Measurements from ENCODE around the gene THSD4.

Gene THSD4

GRCh38 chr15:71800835-71801745 lies 685.8 kb downstream of the THSD4 start:
- DNase-seq: peak in 20 of 56 donors; percentile 1 to 68 (median 12)

DNA sequence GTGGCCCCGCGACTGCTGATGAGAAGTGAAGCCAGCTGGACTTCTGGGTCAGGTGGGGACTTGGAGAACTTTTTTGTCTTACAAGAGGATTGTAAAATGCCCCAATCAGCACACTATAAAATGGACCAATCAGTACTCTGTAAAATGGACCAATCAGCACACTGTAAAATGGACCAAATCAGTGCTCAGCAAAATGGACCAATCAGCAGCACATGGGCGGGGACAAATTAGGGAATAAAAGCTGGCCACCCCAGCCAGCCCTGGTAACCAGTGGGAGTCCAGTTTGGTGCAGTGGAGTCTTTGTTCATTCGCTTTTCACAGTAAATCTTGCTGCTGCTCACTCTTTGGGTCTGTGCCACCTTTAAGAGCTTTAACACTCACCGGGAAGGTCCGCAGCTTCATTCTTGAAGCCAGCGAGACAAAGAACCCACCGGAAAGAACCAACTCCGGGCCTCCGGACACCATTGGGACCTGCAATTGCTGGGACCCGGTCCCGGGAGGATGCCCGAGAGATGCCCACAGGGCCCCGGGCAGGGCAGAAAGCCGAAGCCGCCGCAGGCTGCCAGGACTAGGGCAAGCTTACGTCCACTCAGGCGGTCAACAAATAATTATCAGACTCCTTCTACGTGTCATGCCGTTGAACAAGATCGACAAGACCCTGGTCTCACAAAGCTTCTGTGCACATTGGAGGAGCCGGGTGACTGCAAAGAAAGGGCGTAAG lies 686.8 kb downstream of the THSD4 start:
- DNase-seq: no peak

DNA sequence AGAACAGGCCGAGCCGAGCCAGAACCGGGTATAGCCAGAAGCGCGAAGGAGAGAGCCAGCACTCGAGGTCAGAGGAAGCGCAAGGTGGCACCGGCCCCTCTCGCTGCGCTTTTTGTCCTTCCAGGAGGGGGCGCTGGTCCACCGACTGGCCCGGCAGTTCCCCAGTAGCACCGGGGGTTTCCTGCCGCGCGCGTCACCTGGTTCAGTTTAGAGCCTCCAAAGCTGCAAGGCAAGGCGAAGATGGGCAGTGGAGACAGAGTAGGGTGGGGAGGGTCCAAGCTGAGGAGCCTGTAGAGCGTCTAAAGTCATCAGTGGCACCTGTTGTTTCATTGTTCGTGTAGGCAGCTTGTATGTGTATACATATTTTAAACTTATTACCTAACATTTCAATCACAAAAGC lies 687.5 kb downstream of the THSD4 start:
- DNase-seq: no peak

- no peak for DNase-seq
Observed at GRCh38 chr15:71804226-71804625, 689.0 kb downstream of the THSD4 start.

- DNase-seq: no peak
Observed at GRCh38 chr15:71804695-71805470, 689.6 kb downstream of the THSD4 start.

DNA sequence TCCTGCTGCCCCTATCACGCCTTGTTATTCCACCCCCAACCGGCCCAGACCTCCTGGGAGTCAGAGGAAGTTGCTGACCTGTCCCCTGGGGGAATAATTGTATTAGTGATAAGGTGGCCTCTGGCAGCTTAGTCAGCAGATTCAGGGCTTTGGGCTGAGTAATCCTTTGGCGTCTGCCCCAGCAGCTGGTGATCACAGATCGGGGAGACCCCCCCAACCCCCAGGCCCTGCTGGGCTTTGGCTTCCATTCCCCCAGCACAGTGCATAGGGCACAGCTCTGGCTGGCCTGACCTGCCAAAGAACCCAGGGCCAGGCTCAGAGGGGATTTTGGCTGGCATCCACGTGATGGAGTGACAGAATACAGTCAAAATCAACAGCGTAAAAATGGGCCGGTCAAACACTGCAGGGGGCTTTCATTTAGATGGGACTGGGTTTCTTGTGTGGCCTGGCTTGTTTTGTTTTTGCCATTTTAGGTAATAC lies 691.2 kb downstream of the THSD4 start:
- no peak for DNase-seq

GRCh38 chr15:71807125-71807629 lies 691.9 kb downstream of the THSD4 start:
- DNase-seq: no peak

GRCh38 chr15:71807691-71808091 lies 692.4 kb downstream of the THSD4 start:
- DNase-seq: no peak

DNA sequence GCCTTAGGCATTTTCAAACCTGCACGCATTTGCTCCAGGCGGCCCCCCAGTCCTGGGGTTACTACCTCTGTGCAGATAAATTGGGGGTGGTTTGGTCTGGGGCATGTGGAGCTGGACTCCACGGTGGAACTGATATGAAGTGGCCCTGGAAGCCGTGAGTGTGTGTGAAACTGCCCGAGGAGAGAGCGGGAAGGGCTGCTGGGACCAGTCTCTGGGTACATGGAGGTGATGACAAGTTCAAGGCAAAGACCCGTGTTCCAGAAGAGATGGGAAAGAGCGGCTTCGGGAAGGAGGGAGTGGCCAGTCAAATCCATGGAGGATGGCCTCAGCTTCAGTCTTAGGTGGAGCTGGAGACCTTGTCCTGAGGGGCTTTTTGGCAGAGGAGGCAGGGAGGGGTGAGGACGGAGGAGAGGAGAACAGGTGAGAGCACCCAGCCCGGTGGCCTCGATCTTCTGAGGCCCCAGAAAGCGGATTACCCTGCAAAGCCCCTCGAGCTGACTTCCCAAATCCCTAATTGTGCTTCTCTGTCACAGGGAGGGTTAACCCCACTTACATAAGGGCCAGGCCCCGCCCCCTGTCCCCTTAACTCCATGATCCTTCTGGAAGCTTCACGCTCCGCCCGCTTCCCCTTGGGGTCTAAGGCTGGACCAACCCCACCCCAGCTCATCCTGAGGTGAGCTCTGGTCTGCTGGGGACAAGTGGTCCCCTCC lies 693.2 kb downstream of the THSD4 start:
- DNase-seq: no peak

DNA sequence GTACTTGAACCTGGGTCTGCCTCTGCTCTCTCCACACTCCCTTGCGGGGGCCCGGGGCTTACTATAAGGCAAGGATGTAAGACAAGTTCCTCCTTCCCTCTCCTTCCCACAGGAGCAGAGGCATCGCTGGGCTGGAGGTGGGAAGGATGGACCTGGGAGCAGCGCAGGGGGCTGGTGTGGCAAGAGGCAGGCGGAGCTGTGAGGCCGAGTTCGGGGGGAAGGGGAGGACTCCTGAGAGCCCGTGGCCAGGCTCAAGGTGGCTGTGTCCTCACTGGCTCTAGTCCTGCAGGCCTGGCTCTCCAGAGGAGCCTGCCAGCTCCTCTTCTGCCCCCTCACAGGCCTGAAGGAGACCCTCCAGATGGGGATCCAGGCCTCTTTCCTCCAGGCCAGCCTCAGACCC lies 694.1 kb downstream of the THSD4 start:
- DNase-seq: no peak

DNA sequence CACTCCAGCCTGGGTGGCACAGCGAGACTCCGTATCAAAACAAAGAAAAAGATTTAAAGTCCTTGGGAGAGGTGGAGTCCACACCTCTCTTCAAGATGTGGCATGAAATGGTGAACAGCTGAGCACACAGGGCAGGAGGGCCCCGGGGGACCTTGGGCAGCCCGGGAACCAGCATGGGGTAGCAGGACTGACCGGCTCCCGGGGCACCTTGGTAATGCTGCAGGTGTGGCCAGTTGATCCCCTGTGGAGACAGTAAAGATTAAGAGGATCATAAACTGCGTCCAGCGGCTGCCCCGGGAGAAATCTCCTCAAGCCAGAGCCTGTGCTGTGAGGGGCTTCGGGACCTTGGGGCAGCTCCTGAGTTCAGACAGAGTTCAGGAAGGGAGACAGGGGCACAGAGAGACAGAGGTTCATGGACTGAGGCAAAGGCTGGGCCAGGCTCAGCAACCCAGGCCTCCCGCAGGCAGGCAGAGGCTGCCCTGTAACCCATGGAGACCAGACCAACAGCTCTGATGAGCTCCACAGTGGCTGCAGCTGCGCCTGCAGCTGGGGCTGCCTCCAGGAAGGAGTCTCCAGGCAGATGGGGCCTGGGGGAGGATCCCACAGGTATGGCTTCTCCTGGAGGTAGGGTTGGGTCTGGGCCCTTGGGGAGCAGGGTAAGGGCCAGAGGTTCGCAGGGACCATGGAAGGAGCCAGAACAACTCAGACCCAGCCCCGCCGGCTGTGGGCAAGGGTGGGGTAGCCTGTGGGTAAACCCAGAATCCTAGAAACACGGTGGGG lies 695.2 kb downstream of the THSD4 start, which contains the start of gene NR2E3:
Gene NR2E3 (plus strand): TSS at position 299 of the 780 bp plus-strand sequence. CDS start 190 bp downstream, at position 489.
- DNase-seq: no peak

- no peak for DNase-seq
Observed at GRCh38 chr15:71811036-71811736, 695.9 kb downstream of the THSD4 start.

DNA sequence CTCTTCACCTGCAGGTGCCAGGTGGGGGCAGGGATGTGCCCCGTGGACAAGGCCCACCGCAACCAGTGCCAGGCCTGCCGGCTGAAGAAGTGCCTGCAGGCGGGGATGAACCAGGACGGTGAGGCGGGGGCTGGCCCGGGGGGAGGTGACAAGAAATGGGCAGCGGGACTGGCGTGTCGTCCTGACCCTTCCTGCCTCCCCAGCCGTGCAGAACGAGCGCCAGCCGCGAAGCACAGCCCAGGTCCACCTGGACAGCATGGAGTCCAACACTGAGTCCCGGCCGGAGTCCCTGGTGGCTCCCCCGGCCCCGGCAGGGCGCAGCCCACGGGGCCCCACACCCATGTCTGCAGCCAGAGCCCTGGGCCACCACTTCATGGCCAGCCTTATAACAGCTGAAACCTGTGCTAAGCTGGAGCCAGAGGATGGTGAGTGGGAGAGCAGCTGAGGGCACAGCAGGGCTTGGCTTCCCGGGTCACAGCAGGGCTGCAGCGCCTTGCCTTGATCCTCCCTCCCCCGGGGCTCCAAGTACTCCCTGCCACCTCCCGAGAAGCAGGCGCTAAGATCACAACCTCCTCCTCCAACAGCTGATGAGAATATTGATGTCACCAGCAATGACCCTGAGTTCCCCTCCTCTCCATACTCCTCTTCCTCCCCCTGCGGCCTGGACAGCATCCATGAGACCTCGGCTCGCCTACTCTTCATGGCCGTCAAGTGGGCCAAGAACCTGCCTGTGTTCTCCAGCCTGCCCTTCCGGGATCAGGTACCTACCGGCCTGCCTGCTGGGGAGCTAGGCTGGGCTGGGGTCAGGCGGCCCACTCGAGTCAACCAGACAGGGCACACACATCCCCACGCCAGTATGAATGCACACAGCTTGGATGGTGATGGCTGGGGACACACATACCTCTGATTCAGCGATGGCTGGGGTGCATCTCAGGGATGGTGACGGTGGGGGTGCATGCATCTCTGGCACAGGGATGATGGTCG lies 696.8 kb downstream of the THSD4 start:
- DNase-seq: no peak

GRCh38 chr15:71812966-71813722 lies 697.9 kb downstream of the THSD4 start:
- DNase-seq: no peak

DNA sequence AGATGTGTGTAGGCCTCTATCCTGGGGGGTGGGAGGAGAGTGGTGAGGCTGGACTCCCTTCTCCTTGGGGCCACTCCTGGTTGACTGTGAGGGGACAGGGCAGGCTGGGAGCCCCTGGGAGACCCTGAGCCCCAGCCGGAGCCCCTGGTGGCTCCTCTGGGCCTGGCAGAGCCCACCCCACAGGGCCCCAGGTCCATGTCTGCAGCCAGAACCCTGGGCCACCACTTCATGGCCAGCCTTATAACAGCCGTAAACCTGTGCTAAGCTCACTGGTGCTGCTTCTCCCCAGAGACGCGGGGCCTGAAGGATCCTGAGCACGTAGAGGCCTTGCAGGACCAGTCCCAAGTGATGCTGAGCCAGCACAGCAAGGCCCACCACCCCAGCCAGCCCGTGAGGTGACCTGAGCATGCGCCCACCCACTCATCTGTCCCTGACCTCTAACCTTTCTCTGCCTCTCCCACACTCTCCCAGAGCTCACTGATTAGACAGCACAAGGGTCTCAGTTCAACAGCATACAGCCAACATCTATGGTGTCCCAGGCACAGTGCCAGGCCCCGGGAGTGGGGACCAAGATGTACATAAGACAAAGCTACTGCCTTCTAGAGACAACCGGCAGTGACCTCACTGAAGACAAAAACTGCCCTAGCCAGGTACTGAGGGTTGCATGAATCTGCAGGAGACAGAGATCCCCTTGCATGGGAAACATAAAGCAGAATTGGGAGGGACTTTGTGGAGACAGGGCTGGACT lies 698.6 kb downstream of the THSD4 start:
- no peak for DNase-seq

GRCh38 chr15:71815301-71815700 lies 700.0 kb downstream of the THSD4 start:
- DNase-seq: no peak

Data from amygdala (tissue), 56 donors.